ENCODE results near the gene VWA8.

Gene VWA8

GRCh38 chr13:41767801-41768200 lies 193.1 kb downstream of the VWA8 start:
- H3K36me3 ChIP-seq (ENCODE audit: control insufficient read depth in 1 of 2, insufficient read depth in 2 of 2, low read length in 2 of 2) = no peaks in the 10 kb centered on the region
- no peaks in the 10 kb centered on the region for H3K4me1 ChIP-seq (ENCODE audit: control insufficient read depth in 1 of 2, insufficient read depth in 2 of 2, low read length in 2 of 2)
- H3K27me3 ChIP-seq (ENCODE audit: control insufficient read depth in 1 of 2, insufficient read depth in 2 of 2, low read length in 2 of 2) = no peaks in the 10 kb centered on the region
- H3K27ac ChIP-seq (ENCODE audit: low read depth, low read length) = no peak overlapping the region
- H3K4me3 ChIP-seq (ENCODE audit: low read depth in 1 of 2, low read length in 2 of 2) = no peak overlapping the region
- no peaks in the 10 kb centered on the region for H3K9me3 ChIP-seq (ENCODE audit: control insufficient read depth in 1 of 2, low read length in 2 of 2)
- H3K9ac ChIP-seq (ENCODE audit: low read depth in 1 of 2, low read length in 2 of 2) = no peak overlapping the region

GRCh38 chr13:41766439-41766838 lies 194.5 kb downstream of the VWA8 start:
- no peaks in the 10 kb centered on the region for H3K27me3 ChIP-seq (ENCODE audit: control insufficient read depth in 1 of 2, insufficient read depth in 2 of 2, low read length in 2 of 2)
- H3K9me3 ChIP-seq (ENCODE audit: control insufficient read depth in 1 of 2, low read length in 2 of 2) = no peaks in the 10 kb centered on the region
- no peak overlapping the region for H3K4me3 ChIP-seq (ENCODE audit: low read depth in 1 of 2, low read length in 2 of 2)
- no peak overlapping the region for H3K9ac ChIP-seq (ENCODE audit: low read depth in 1 of 2, low read length in 2 of 2)
- H3K4me1 ChIP-seq (ENCODE audit: control insufficient read depth in 1 of 2, insufficient read depth in 2 of 2, low read length in 2 of 2) = no peaks in the 10 kb centered on the region
- H3K27ac ChIP-seq (ENCODE audit: low read depth, low read length) = no peak overlapping the region
- H3K36me3 ChIP-seq (ENCODE audit: control insufficient read depth in 1 of 2, insufficient read depth in 2 of 2, low read length in 2 of 2) = no peaks in the 10 kb centered on the region

GRCh38 chr13:41765813-41766212 lies 195.1 kb downstream of the VWA8 start:
- Histone ChIP-seq H3K36me3 (ENCODE audit: control insufficient read depth in 1 of 2, insufficient read depth in 2 of 2, low read length in 2 of 2) (no peaks in the 10 kb centered on the region), H3K27me3 (ENCODE audit: control insufficient read depth in 1 of 2, insufficient read depth in 2 of 2, low read length in 2 of 2) (no peaks in the 10 kb centered on the region), H3K27ac (ENCODE audit: low read depth, low read length) (no peak overlapping the region), H3K4me1 (ENCODE audit: control insufficient read depth in 1 of 2, insufficient read depth in 2 of 2, low read length in 2 of 2) (no peaks in the 10 kb centered on the region), H3K9ac (ENCODE audit: low read depth in 1 of 2, low read length in 2 of 2) (no peak overlapping the region), H3K4me3 (ENCODE audit: low read depth in 1 of 2, low read length in 2 of 2) (no peak overlapping the region), H3K9me3 (ENCODE audit: control insufficient read depth in 1 of 2, low read length in 2 of 2) (no peaks in the 10 kb centered on the region)

- Histone ChIP-seq H3K27me3 (ENCODE audit: control insufficient read depth in 1 of 2, insufficient read depth in 2 of 2, low read length in 2 of 2) (no peaks in the 10 kb centered on the region), H3K4me3 (ENCODE audit: low read depth in 1 of 2, low read length in 2 of 2) (no peak overlapping the region), H3K4me1 (ENCODE audit: control insufficient read depth in 1 of 2, insufficient read depth in 2 of 2, low read length in 2 of 2) (no peaks in the 10 kb centered on the region), H3K27ac (ENCODE audit: low read depth, low read length) (no peak overlapping the region), H3K36me3 (ENCODE audit: control insufficient read depth in 1 of 2, insufficient read depth in 2 of 2, low read length in 2 of 2) (no peaks in the 10 kb centered on the region), H3K9me3 (ENCODE audit: control insufficient read depth in 1 of 2, low read length in 2 of 2) (no peaks in the 10 kb centered on the region), H3K9ac (ENCODE audit: low read depth in 1 of 2, low read length in 2 of 2) (no peak overlapping the region)
These were observed 195.9 kb downstream of the VWA8 start for GRCh38 chr13:41765020-41765419.

GRCh38 chr13:41764558-41764957 lies 196.4 kb downstream of the VWA8 start:
- no peaks in the 10 kb centered on the region for H3K9me3 ChIP-seq (ENCODE audit: control insufficient read depth in 1 of 2, low read length in 2 of 2)
- no peaks in the 10 kb centered on the region for H3K27me3 ChIP-seq (ENCODE audit: control insufficient read depth in 1 of 2, insufficient read depth in 2 of 2, low read length in 2 of 2)
- no peak overlapping the region for H3K4me3 ChIP-seq (ENCODE audit: low read depth in 1 of 2, low read length in 2 of 2)
- no peaks in the 10 kb centered on the region for H3K36me3 ChIP-seq (ENCODE audit: control insufficient read depth in 1 of 2, insufficient read depth in 2 of 2, low read length in 2 of 2)
- no peak overlapping the region for H3K9ac ChIP-seq (ENCODE audit: low read depth in 1 of 2, low read length in 2 of 2)
- no peaks in the 10 kb centered on the region for H3K4me1 ChIP-seq (ENCODE audit: control insufficient read depth in 1 of 2, insufficient read depth in 2 of 2, low read length in 2 of 2)
- no peak overlapping the region for H3K27ac ChIP-seq (ENCODE audit: low read depth, low read length)

GRCh38 chr13:41763782-41764181 lies 197.1 kb downstream of the VWA8 start:
- H3K36me3 ChIP-seq (ENCODE audit: control insufficient read depth in 1 of 2, insufficient read depth in 2 of 2, low read length in 2 of 2) = no peaks in the 10 kb centered on the region
- H3K27me3 ChIP-seq (ENCODE audit: control insufficient read depth in 1 of 2, insufficient read depth in 2 of 2, low read length in 2 of 2) = no peaks in the 10 kb centered on the region
- no peaks in the 10 kb centered on the region for H3K9me3 ChIP-seq (ENCODE audit: control insufficient read depth in 1 of 2, low read length in 2 of 2)
- H3K4me3 ChIP-seq (ENCODE audit: low read depth in 1 of 2, low read length in 2 of 2) = no peak overlapping the region
- no peaks in the 10 kb centered on the region for H3K4me1 ChIP-seq (ENCODE audit: control insufficient read depth in 1 of 2, insufficient read depth in 2 of 2, low read length in 2 of 2)
- no peak overlapping the region for H3K27ac ChIP-seq (ENCODE audit: low read depth, low read length)
- no peak overlapping the region for H3K9ac ChIP-seq (ENCODE audit: low read depth in 1 of 2, low read length in 2 of 2)

- Histone ChIP-seq H3K27ac (ENCODE audit: low read depth, low read length) (no peak overlapping the region), H3K27me3 (ENCODE audit: control insufficient read depth in 1 of 2, insufficient read depth in 2 of 2, low read length in 2 of 2) (no peaks in the 10 kb centered on the region), H3K9me3 (ENCODE audit: control insufficient read depth in 1 of 2, low read length in 2 of 2) (no peaks in the 10 kb centered on the region), H3K9ac (ENCODE audit: low read depth in 1 of 2, low read length in 2 of 2) (no peak overlapping the region), H3K4me3 (ENCODE audit: low read depth in 1 of 2, low read length in 2 of 2) (no peak overlapping the region), H3K36me3 (ENCODE audit: control insufficient read depth in 1 of 2, insufficient read depth in 2 of 2, low read length in 2 of 2) (no peaks in the 10 kb centered on the region), H3K4me1 (ENCODE audit: control insufficient read depth in 1 of 2, insufficient read depth in 2 of 2, low read length in 2 of 2) (no peaks in the 10 kb centered on the region)
These were observed 198.1 kb downstream of the VWA8 start for GRCh38 chr13:41762796-41763195.

- Histone ChIP-seq H3K9me3 (ENCODE audit: control insufficient read depth in 1 of 2, low read length in 2 of 2) (no peaks in the 10 kb centered on the region), H3K4me3 (ENCODE audit: low read depth in 1 of 2, low read length in 2 of 2) (no peak overlapping the region), H3K36me3 (ENCODE audit: control insufficient read depth in 1 of 2, insufficient read depth in 2 of 2, low read length in 2 of 2) (no peaks in the 10 kb centered on the region), H3K9ac (ENCODE audit: low read depth in 1 of 2, low read length in 2 of 2) (no peak overlapping the region), H3K4me1 (ENCODE audit: control insufficient read depth in 1 of 2, insufficient read depth in 2 of 2, low read length in 2 of 2) (no peaks in the 10 kb centered on the region), H3K27me3 (ENCODE audit: control insufficient read depth in 1 of 2, insufficient read depth in 2 of 2, low read length in 2 of 2) (no peaks in the 10 kb centered on the region), H3K27ac (ENCODE audit: low read depth, low read length) (no peak overlapping the region)
These were observed 204.6 kb downstream of the VWA8 start for GRCh38 chr13:41756198-41756880.

GRCh38 chr13:41751734-41752445 lies 209.0 kb downstream of the VWA8 start:
- H3K4me1 ChIP-seq (ENCODE audit: control insufficient read depth in 1 of 2, insufficient read depth in 2 of 2, low read length in 2 of 2) = no peaks in the 10 kb centered on the region
- H3K27me3 ChIP-seq (ENCODE audit: control insufficient read depth in 1 of 2, insufficient read depth in 2 of 2, low read length in 2 of 2) = no peaks in the 10 kb centered on the region
- no peaks in the 10 kb centered on the region for H3K9me3 ChIP-seq (ENCODE audit: control insufficient read depth in 1 of 2, low read length in 2 of 2)
- H3K27ac ChIP-seq (ENCODE audit: low read depth, low read length) = no peak overlapping the region
- no peaks in the 10 kb centered on the region for H3K36me3 ChIP-seq (ENCODE audit: control insufficient read depth in 1 of 2, insufficient read depth in 2 of 2, low read length in 2 of 2)
- no peak overlapping the region for H3K9ac ChIP-seq (ENCODE audit: low read depth in 1 of 2, low read length in 2 of 2)
- no peak overlapping the region for H3K4me3 ChIP-seq (ENCODE audit: low read depth in 1 of 2, low read length in 2 of 2)

GRCh38 chr13:41751277-41751676 lies 209.6 kb downstream of the VWA8 start:
- H3K27ac ChIP-seq (ENCODE audit: low read depth, low read length) = no peak overlapping the region
- no peaks in the 10 kb centered on the region for H3K4me1 ChIP-seq (ENCODE audit: control insufficient read depth in 1 of 2, insufficient read depth in 2 of 2, low read length in 2 of 2)
- H3K9ac ChIP-seq (ENCODE audit: low read depth in 1 of 2, low read length in 2 of 2) = no peak overlapping the region
- H3K36me3 ChIP-seq (ENCODE audit: control insufficient read depth in 1 of 2, insufficient read depth in 2 of 2, low read length in 2 of 2) = no peaks in the 10 kb centered on the region
- no peak overlapping the region for H3K4me3 ChIP-seq (ENCODE audit: low read depth in 1 of 2, low read length in 2 of 2)
- H3K27me3 ChIP-seq (ENCODE audit: control insufficient read depth in 1 of 2, insufficient read depth in 2 of 2, low read length in 2 of 2) = no peaks in the 10 kb centered on the region
- no peaks in the 10 kb centered on the region for H3K9me3 ChIP-seq (ENCODE audit: control insufficient read depth in 1 of 2, low read length in 2 of 2)

Data from duodenal mucosa (tissue), 2 donors.